Measurements from ENCODE around the gene LXN. TPM values are rescaled to one million over a fixed set of nuclear protein-coding genes. Genes with fewer than 3 reads are reported as not detected.

The LXN gene
- total and polyA plus RNA-seq, 4 donors = 11.6 to 25.5 (median 14.2) TPM

GRCh38 chr3:158617982-158618875 lies 54.2 kb downstream of the LXN start:
- no CpG with 5 or more reads among the region's 1 CpG for WGBS (ENCODE audit: insufficient coverage)
- Histone ChIP-seq H3K36me3 (ENCODE audit: control insufficient read depth, insufficient read depth, low read length) (no peaks in the 10 kb centered on the region), H3K9me3 (ENCODE audit: control insufficient read depth, insufficient read depth, low read length) (no peaks in the 10 kb centered on the region), H3K27me3 (ENCODE audit: control insufficient read depth, insufficient read depth, low read length) (no peaks in the 10 kb centered on the region), H3K27ac (ENCODE audit: low read depth, low read length) (no peak overlapping the region), H3K4me1 (ENCODE audit: control insufficient read depth, insufficient read depth, low read length) (no peaks in the 10 kb centered on the region), H3K4me3 (ENCODE audit: low read depth, low read length) (no peak overlapping the region)
- DNase-seq (ENCODE audit: low read depth in 4 of 6, low spot score in 6 of 6) = no peak

Small RNA genes within 50 kb of the gene (small RNA-seq; reads per million reads assigned to genes)
- not detected for gene AC025033.1 (ENCODE audit: low replicate concordance)
- not detected for gene AC080013.6 (ENCODE audit: low replicate concordance)

Other genes starting within 250 kb of the LXN start
- gene MLF1, start 101.5 kb downstream of the LXN start, total RNA-seq = 10 to 100 TPM; 42.9 to 62.9 TPM
- 10 to 100 TPM; 42.8 to 51.5 TPM for gene MLF1, start 101.5 kb downstream of the LXN start, polyA plus RNA-seq (ENCODE audit: insufficient read length in 2 of 2)
- 10 to 100 TPM; 56.3 to 78.4 TPM for gene GFM1, start 28.1 kb downstream of the LXN start, total RNA-seq
- 10 to 100 TPM; 42.4 to 42.7 TPM for gene GFM1, start 28.1 kb downstream of the LXN start, polyA plus RNA-seq (ENCODE audit: insufficient read length in 2 of 2)
- gene RARRES1, start 59.8 kb upstream of the LXN start, total RNA-seq = 10 to 100 TPM in 1 of 2 donors, 1 to 10 TPM in 1; 2.6 to 10.2 TPM
- gene RARRES1, start 59.8 kb upstream of the LXN start, polyA plus RNA-seq (ENCODE audit: insufficient read length in 2 of 2) = 1 to 10 TPM; 2.9 to 4.6 TPM
- 10 to 100 TPM; 70.7 to 91.3 TPM for gene MFSD1, start 129.4 kb upstream of the LXN start, total RNA-seq
- 10 to 100 TPM; 42.9 to 46.3 TPM for gene MFSD1, start 129.4 kb upstream of the LXN start, polyA plus RNA-seq (ENCODE audit: insufficient read length in 2 of 2)

All from spinal cord (tissue), 10 donors.